ENCODE measurements around the gene CHRM2.

DNA sequence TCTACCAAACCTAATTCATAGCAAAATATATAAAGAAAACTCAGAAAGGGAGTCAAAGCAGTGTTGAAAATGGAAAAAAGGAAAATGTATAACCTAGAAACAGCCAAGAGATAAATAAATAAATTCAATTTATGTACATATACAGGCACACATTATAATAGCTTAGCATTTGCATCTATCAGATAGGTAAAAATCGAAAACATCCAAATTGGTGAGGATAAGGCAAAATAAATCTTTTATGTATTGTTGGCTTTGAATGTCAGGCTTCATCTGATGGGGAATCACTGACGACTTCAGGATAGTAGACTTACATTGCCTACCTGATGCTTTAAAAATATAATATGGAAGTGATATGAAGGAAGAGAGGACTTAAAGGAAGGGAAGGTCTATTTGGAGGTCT, 20.6 kb upstream of the CHRM2 start:
- TF ChIP-seq, protein P1, sequence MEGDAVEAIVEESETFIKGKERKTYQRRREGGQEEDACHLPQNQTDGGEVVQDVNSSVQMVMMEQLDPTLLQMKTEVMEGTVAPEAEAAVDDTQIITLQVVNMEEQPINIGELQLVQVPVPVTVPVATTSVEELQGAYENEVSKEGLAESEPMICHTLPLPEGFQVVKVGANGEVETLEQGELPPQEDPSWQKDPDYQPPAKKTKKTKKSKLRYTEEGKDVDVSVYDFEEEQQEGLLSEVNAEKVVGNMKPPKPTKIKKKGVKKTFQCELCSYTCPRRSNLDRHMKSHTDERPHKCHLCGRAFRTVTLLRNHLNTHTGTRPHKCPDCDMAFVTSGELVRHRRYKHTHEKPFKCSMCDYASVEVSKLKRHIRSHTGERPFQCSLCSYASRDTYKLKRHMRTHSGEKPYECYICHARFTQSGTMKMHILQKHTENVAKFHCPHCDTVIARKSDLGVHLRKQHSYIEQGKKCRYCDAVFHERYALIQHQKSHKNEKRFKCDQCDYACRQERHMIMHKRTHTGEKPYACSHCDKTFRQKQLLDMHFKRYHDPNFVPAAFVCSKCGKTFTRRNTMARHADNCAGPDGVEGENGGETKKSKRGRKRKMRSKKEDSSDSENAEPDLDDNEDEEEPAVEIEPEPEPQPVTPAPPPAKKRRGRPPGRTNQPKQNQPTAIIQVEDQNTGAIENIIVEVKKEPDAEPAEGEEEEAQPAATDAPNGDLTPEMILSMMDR (IDR thresholded peaks at IDR 0.05), result no peak
- TF ChIP-seq POLR2AphosphoS5 (IDR thresholded peaks at IDR 0.05), result no peak
